ENCODE data around the gene APBA2. TPM values are rescaled to one million over a fixed set of nuclear protein-coding genes. Genes with fewer than 3 reads are reported as not detected.

APBA2 gene
- polyA plus RNA-seq, 1 donor (not counting 4 experiments of a cell fraction or from before 2014, with no cell fraction given) = 5.5 TPM

GRCh38 chr15:28989896-28990295, 104.1 kb downstream of the APBA2 start:
- Histone ChIP-seq H2AFZ (ENCODE audit: control insufficient read depth, low read length) (no peak overlapping the region), H3K9ac (ENCODE audit: control insufficient read depth, extremely low read depth, insufficient read depth, low read length) (no peak overlapping the region), H3K27ac (ENCODE audit: control insufficient read depth, insufficient read depth, low read length) (no peak overlapping the region), H3K9me1 (ENCODE audit: control insufficient read depth, extremely low read depth, insufficient read depth, low read length) (no peaks in the 10 kb centered on the region), H3K9me3 (ENCODE audit: control insufficient read depth, low read depth, low read length) (no peaks in the 10 kb centered on the region), H3K4me1 (ENCODE audit: control insufficient read depth, extremely low read depth, insufficient read depth, low read length) (no peaks in the 10 kb centered on the region), H3K36me3 (ENCODE audit: control insufficient read depth in 2 of 2, extremely low read depth in 1 of 2, insufficient read depth in 2 of 2, low read length in 2 of 2) (no peaks in the 10 kb centered on the region), H3K4me2 (ENCODE audit: control insufficient read depth, extremely low read depth, insufficient read depth, low read depth, low read length) (no peak overlapping the region), H4K20me1 (ENCODE audit: control insufficient read depth, extremely low read depth, insufficient read depth, low read length) (no peaks in the 10 kb centered on the region), H3K27me3 (ENCODE audit: control insufficient read depth, extremely low read depth, insufficient read depth, low read length) (no peaks in the 10 kb centered on the region), H3K4me3 (ENCODE audit: control insufficient read depth in 2 of 3, extremely low read depth in 1 of 3, insufficient read depth in 2 of 3, low read depth in 1 of 3, low read length in 3 of 3) (no peak overlapping the region), H3K79me2 (ENCODE audit: control insufficient read depth, insufficient read depth, low read length) (no peaks in the 10 kb centered on the region)
- TF ChIP-seq CTCF (optimal IDR thresholded peaks at IDR 0.05 in 1 of 3, IDR thresholded peaks at IDR 0.05 in 1 of 3, conservative IDR thresholded peaks at IDR 0.05 in 1 of 3; ENCODE audit: extremely low read depth in 1 of 3, insufficient read depth in 2 of 3, low read length in 3 of 3) (no peak), EZH2 (IDR thresholded peaks at IDR 0.05; ENCODE audit: low read length) (no peak)
- DNase-seq (ENCODE audit: low read depth, low spot score) (no peak), FAIRE-seq (no peak)
- dilution Hi-C loops (cut with MboI; ENCODE audit: extremely low pct_ligation_motif_present, low sequenced_read_pairs) = no loop called here

DNA sequence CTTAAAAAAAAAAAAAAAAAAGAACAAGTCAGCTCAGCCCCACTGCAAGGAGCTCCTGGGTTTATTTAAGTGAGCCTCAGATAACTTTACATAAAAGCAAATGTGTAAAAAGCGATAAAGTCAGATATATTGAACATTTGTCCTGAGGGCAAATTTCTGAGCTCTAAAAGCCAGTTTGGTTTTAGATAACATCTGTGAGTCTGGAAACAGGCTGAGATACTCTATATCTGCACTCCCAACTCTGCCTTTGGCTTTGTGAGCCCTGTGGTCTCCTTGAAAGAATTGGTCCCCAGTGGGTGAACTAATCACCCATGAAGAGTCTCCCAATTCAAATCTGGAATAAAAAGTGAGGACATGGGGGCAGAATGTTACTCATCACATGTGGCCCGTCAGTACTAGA, 104.6 kb downstream of the APBA2 start:
- dilution Hi-C loops (cut with MboI; ENCODE audit: extremely low pct_ligation_motif_present, low sequenced_read_pairs) = no loop called here
- Histone ChIP-seq H3K36me3 (ENCODE audit: control insufficient read depth in 2 of 2, extremely low read depth in 1 of 2, insufficient read depth in 2 of 2, low read length in 2 of 2) (no peaks in the 10 kb centered on the region), H3K9ac (ENCODE audit: control insufficient read depth, extremely low read depth, insufficient read depth, low read length) (no peak overlapping the region), H2AFZ (ENCODE audit: control insufficient read depth, low read length) (no peak overlapping the region), H3K9me3 (ENCODE audit: control insufficient read depth, low read depth, low read length) (no peaks in the 10 kb centered on the region), H3K9me1 (ENCODE audit: control insufficient read depth, extremely low read depth, insufficient read depth, low read length) (no peaks in the 10 kb centered on the region), H3K4me1 (ENCODE audit: control insufficient read depth, extremely low read depth, insufficient read depth, low read length) (no peaks in the 10 kb centered on the region), H3K79me2 (ENCODE audit: control insufficient read depth, insufficient read depth, low read length) (no peaks in the 10 kb centered on the region), H3K4me2 (ENCODE audit: control insufficient read depth, extremely low read depth, insufficient read depth, low read depth, low read length) (no peak overlapping the region), H4K20me1 (ENCODE audit: control insufficient read depth, extremely low read depth, insufficient read depth, low read length) (no peaks in the 10 kb centered on the region), H3K27me3 (ENCODE audit: control insufficient read depth, extremely low read depth, insufficient read depth, low read length) (no peaks in the 10 kb centered on the region), H3K4me3 (ENCODE audit: control insufficient read depth in 2 of 3, extremely low read depth in 1 of 3, insufficient read depth in 2 of 3, low read depth in 1 of 3, low read length in 3 of 3) (no peak overlapping the region), H3K27ac (ENCODE audit: control insufficient read depth, insufficient read depth, low read length) (no peak overlapping the region)
- FAIRE-seq = no peak
- no peak for TF ChIP-seq EZH2 (IDR thresholded peaks at IDR 0.05; ENCODE audit: low read length)
- TF ChIP-seq CTCF (optimal IDR thresholded peaks at IDR 0.05 in 1 of 3, IDR thresholded peaks at IDR 0.05 in 1 of 3, conservative IDR thresholded peaks at IDR 0.05 in 1 of 3; ENCODE audit: extremely low read depth in 1 of 3, insufficient read depth in 2 of 3, low read length in 3 of 3) = no peak
- no peak for DNase-seq (ENCODE audit: low read depth, low spot score)
